PC-3 (cell line): ENCODE results near the gene PKP3.

Experiments
- CTCF ChIP-seq: fragments of 300-600 bp; sonication (generic); conservative IDR thresholded peaks from 2 replicates; pipeline ENCODE4 v1.5.1; 2017; ENCODE audit warnings: antibody characterized with exemption, low read depth, mild to moderate bottlenecking, low read length
- EZH2 ChIP-seq: fragments of 300-600 bp; sonication (generic); IDR thresholded peaks from one replicate; pipeline ENCODE4 v1.6.1; 2017; ENCODE audit warnings: antibody characterized with exemption, mild to moderate bottlenecking, low read length; ENCODE audit not compliant: unreplicated experiment
- EZH2phosphoT487 ChIP-seq: fragments of 300-600 bp; sonication (generic); IDR thresholded peaks from 2 replicates; pipeline ENCODE4 v1.6.1; 2018; ENCODE audit warnings: mild to moderate bottlenecking, antibody characterized with exemption, low read length, borderline replicate concordance

DNA sequence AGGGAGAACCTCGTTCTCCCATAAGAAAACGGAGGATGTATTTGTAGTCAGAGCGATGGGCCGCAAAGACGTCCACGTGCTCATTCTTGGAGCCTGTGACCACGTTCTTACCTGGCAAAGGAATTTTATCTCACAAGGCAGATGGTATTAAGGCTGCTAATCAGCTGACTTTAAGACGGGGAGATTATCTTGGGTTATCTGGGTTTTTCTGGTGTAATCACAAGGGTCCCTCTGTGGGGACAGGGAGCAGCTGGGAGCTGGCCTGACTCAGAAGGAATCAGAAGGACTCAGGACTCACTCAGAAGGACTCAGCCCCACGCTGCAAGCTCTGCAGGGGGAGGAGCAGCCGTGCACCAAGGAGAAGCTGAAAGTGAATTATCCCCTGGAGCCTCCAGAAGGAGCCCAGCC, 28.2 kb downstream of the PKP3 start:
- TF ChIP-seq CTCF (no peak), EZH2 (no peak), EZH2phosphoT487 (no peak)
